K562 (cell line): ENCODE data around the gene NFIC. TPM values are rescaled to one million over a fixed set of nuclear protein-coding genes. Genes with fewer than 3 reads are reported as not detected.

Experiments
- ARNT ChIP-seq, 2 experiments: fragments of 450-650 bp; IDR thresholded peaks; 2 replicates each; pipeline ENCODE4 v1.6.1; 2016; ENCODE audit warnings: mild to moderate bottlenecking in 1 of 2
- HSF4 ChIP-seq: fragments of 250-450 bp; sonication (Bioruptor Pico); IDR thresholded peaks from 2 replicates; pipeline ENCODE4 v2.1.2; 2022; ENCODE audit warnings: mild to moderate bottlenecking, moderate library complexity, borderline replicate concordance
- IRF2 ChIP-seq: sonication (generic); formaldehyde crosslinking; IDR thresholded peaks from 2 replicates; pipeline ENCODE4 v1.8.1; 2022; ENCODE audit warnings: mild to moderate bottlenecking, missing genetic modification reagents
- NR1H2 ChIP-seq: sonication (generic); formaldehyde crosslinking; IDR thresholded peaks from 2 replicates; pipeline ENCODE4 v1.4.0; 2020; ENCODE audit warnings: mild to moderate bottlenecking, missing genetic modification reagents
- PTBP1 ChIP-seq: fragments of 200-400 bp; formaldehyde crosslinking; IDR thresholded peaks from 2 replicates; pipeline ENCODE4 v1.6.1; 2017; ENCODE audit warnings: low read depth, low read length
- REST ChIP-seq, 2 experiments: fragments of 450-650 bp; formaldehyde crosslinking in 1 of 2; IDR thresholded peaks; 2 replicates each; pipeline versions ENCODE4 v1.4.0 to v1.6.1; 2014 to 2020; ENCODE audit warnings: mild to moderate bottlenecking in 2 of 2, borderline replicate concordance in 1 of 2, low read depth in 1 of 2
- TAF7 ChIP-seq: fragments of 450-650 bp; IDR thresholded peaks from 2 replicates; pipeline ENCODE4 v1.6.1; 2016; ENCODE audit warnings: missing genetic modification characterization, missing compliant biosample characterization
- ZBTB7A ChIP-seq: IDR thresholded peaks from 2 replicates; pipeline ENCODE4 v1.6.1; 2011; ENCODE audit warnings: low read depth, mild to moderate bottlenecking, low read length, moderate library complexity, borderline replicate concordance; ENCODE audit not compliant: control insufficient read depth
- ZC3H4 ChIP-seq: sonication (generic); formaldehyde crosslinking; IDR thresholded peaks from 2 replicates; pipeline ENCODE4 v1.9.0; 2021; ENCODE audit warnings: missing genetic modification reagents, borderline replicate concordance
- ZNF165 ChIP-seq: fragments of 250-450 bp; sonication (Bioruptor Pico); IDR thresholded peaks from 2 replicates; pipeline ENCODE4 v1.4.0; 2020; ENCODE audit warnings: borderline replicate concordance
- ZNF449 ChIP-seq: fragments of 250-450 bp; sonication (Bioruptor Pico); IDR thresholded peaks from 2 replicates; pipeline ENCODE4 v1.8.0; 2022; ENCODE audit warnings: moderate library complexity, mild to moderate bottlenecking, inconsistent platforms
- polyA plus RNA-seq, 8 experiments: library from polyadenylated mRNA; depleted of rRNA in 4 of 8; stranded (reverse) in 5 of 8; unstranded in 3 of 8; fragments of >200 nt; fragmentation: Nextera tagmentation in 2 of 8; fragmentation: Illumina TruSeq in 1 of 8; extraction: Ambion mirVana in 2 of 8; extraction: Trizol in 1 of 8; gene quantifications; 2 replicates each; pipeline versions ENCODE4 v1.2.1 to v1.2.3, GENCODE V29; 2011 to 2014; ENCODE audit warnings: inconsistent platforms in 1 of 8, missing spikeins in 1 of 8
- total RNA-seq, 7 experiments: library from RNA; depleted of rRNA in 6 of 7; stranded (reverse); fragments of >200 nt in 6 of 7; fragmentation: Illumina TruSeq in 2 of 7; extraction: Trizol in 2 of 7; gene quantifications; 2 replicates each; pipeline versions ENCODE4 v1.2.1 to v1.2.3, GENCODE V29; 2011 to 2021; ENCODE audit warnings: low replicate concordance in 1 of 7
- TF ChIP-seq, protein P1 (sequence below): fragments of 250-450 bp; sonication (Bioruptor Pico); IDR thresholded peaks from 2 replicates; pipeline ENCODE4 v1.4.0; 2020

NFIC gene
- total and polyA plus RNA-seq, 9 of the 15 experiments (the other 6 are each of a cell fraction or from before 2014, with no cell fraction given), result 0.71 to 62.1 (median 6.9) TPM

GRCh38 chr19:3423183-3423829 lies 56.9 kb downstream of the NFIC start (continued):
- TF ChIP-seq, protein P1, sequence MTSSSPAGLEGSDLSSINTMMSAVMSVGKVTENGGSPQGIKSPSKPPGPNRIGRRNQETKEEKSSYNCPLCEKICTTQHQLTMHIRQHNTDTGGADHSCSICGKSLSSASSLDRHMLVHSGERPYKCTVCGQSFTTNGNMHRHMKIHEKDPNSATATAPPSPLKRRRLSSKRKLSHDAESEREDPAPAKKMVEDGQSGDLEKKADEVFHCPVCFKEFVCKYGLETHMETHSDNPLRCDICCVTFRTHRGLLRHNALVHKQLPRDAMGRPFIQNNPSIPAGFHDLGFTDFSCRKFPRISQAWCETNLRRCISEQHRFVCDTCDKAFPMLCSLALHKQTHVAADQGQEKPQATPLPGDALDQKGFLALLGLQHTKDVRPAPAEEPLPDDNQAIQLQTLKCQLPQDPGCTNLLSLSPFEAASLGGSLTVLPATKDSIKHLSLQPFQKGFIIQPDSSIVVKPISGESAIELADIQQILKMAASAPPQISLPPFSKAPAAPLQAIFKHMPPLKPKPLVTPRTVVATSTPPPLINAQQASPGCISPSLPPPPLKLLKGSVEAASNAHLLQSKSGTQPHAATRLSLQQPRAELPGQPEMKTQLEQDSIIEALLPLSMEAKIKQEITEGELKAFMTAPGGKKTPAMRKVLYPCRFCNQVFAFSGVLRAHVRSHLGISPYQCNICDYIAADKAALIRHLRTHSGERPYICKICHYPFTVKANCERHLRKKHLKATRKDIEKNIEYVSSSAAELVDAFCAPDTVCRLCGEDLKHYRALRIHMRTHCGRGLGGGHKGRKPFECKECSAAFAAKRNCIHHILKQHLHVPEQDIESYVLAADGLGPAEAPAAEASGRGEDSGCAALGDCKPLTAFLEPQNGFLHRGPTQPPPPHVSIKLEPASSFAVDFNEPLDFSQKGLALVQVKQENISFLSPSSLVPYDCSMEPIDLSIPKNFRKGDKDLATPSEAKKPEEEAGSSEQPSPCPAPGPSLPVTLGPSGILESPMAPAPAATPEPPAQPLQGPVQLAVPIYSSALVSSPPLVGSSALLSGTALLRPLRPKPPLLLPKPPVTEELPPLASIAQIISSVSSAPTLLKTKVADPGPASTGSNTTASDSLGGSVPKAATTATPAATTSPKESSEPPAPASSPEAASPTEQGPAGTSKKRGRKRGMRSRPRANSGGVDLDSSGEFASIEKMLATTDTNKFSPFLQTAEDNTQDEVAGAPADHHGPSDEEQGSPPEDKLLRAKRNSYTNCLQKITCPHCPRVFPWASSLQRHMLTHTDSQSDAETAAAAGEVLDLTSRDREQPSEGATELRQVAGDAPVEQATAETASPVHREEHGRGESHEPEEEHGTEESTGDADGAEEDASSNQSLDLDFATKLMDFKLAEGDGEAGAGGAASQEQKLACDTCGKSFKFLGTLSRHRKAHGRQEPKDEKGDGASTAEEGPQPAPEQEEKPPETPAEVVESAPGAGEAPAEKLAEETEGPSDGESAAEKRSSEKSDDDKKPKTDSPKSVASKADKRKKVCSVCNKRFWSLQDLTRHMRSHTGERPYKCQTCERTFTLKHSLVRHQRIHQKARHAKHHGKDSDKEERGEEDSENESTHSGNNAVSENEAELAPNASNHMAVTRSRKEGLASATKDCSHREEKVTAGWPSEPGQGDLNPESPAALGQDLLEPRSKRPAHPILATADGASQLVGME (CRISPR knock-in tag), result no peak
- TF ChIP-seq HSF4 (CRISPR knock-in tag) (no peak), TAF7 (no peak), PTBP1 (0 out of 2 replicates have a peak, but pooled peaks have one; percentile 73), IRF2 (CRISPR knock-in tag) (no peak), ARNT (IDR thresholded peaks at IDR 0.05) (no peak), NR1H2 (CRISPR knock-in tag) (no peak), REST (IDR thresholded peaks at IDR 0.05; ENCODE audit: borderline replicate concordance) (no peak), REST (CRISPR knock-in tag; IDR thresholded peaks at IDR 0.05; ENCODE audit: low read depth) (no peak), ZNF165 (CRISPR knock-in tag) (no peak), ZC3H4 (CRISPR knock-in tag) (no peak), ZBTB7A (peak; percentile 95), ZNF449 (no peak)
